Kidney (tissue), 14 donors: ENCODE measurements around the gene RNF32. TPM values are rescaled to one million over a fixed set of nuclear protein-coding genes. Genes with fewer than 3 reads are reported as not detected.
"Not testable (repeated sequence)": the region's sequence is repeated elsewhere in the genome, so short reads cannot be mapped to it uniquely, and the experiment has no call there.

Experiments used
- DNase-seq, 5 donors: peaks; one replicate each; pipeline ENCODE4 v3.0.0-alpha.2; 2013 to 2020
- FAIRE-seq: peaks from 2 replicates; lab custom pipeline; 2012; peaks lifted over from hg19 to GRCh38; lab: Jason Lieb, UNC
- H3K27ac ChIP-seq, 2 donors: one replicate each; pipeline ENCODE4 v1.7.0; 2013; ENCODE audit warnings: low read depth in 2 of 2, low read length in 2 of 2, inconsistent platforms in 1 of 2
- H3K27me3 ChIP-seq: one replicate; pipeline ENCODE4 v1.7.1; 2013; ENCODE audit warnings: low read length, inconsistent platforms; ENCODE audit not compliant: control insufficient read depth, insufficient read depth
- H3K36me3 ChIP-seq, 3 donors: one replicate each; pipeline versions ENCODE4 v1.7.0 to v1.7.1; 2013; ENCODE audit warnings: low read length in 3 of 3, control low read depth in 1 of 3, inconsistent platforms in 1 of 3; ENCODE audit not compliant: insufficient read depth in 3 of 3, control insufficient read depth in 2 of 3
- H3K4me1 ChIP-seq, 3 donors: one replicate each; pipeline versions ENCODE4 v1.7.0 to v1.7.1; 2013; ENCODE audit warnings: low read length in 3 of 3, inconsistent platforms in 1 of 3, low read depth in 1 of 3; ENCODE audit not compliant: control insufficient read depth in 2 of 3, insufficient read depth in 2 of 3
- H3K4me3 ChIP-seq, 3 donors: one replicate each; pipeline versions ENCODE4 v1.7.0 to v1.8.1; 2013; ENCODE audit warnings: low read length in 3 of 3, control low read depth in 1 of 3, inconsistent platforms in 1 of 3
- H3K9ac ChIP-seq, 3 donors: one replicate each; pipeline versions ENCODE4 v1.7.0 to v1.7.1; 2013; ENCODE audit warnings: low read length in 3 of 3, control low read depth in 1 of 3, inconsistent platforms in 1 of 3
- H3K9me3 ChIP-seq, 3 donors: one replicate each; pipeline versions ENCODE4 v1.7.0 to v1.7.1; 2013; ENCODE audit warnings: low read length in 3 of 3, control low read depth in 1 of 3, inconsistent platforms in 1 of 3; ENCODE audit not compliant: control insufficient read depth in 2 of 3, insufficient read depth in 1 of 3
- CTCF ChIP-seq: IDR thresholded peaks from 3 replicates; pipeline ENCODE4 v1.5.1; 2012; ENCODE audit warnings: mild to moderate bottlenecking, moderate library complexity, borderline replicate concordance; ENCODE audit not compliant: insufficient read depth; ENCODE audit errors: extremely low read depth
- intact Hi-C: fragments of 100-400 bp; cut with DNase I; formaldehyde crosslinking; loops from one replicate; pipeline ENCODE4 v1.11.1; 2022
- polyA plus RNA-seq: library from polyadenylated mRNA; stranded (reverse); fragments of 350-450 nt; fragmentation: Illumina TruSeq; extraction: RNeasy Lipid Tissue Mini Kit (QIAGEN cat#74804); gene quantifications from one replicate; pipeline ENCODE4 v1.2.3, GENCODE V29; 2014; ENCODE audit warnings: low read depth, low replicate concordance; ENCODE audit not compliant: insufficient read depth
- total RNA-seq: library from RNA; stranded (reverse); fragmentation: NEBNext Ultra II Directional; extraction: Animal tissue kit (Norgen Biotek cat#: 25700); gene quantifications from one replicate; pipeline ENCODE4 v1.2.1, GENCODE V29; 2021
- donor health status: control.
- donor health status: control.
- donor health status: control.
- donor health status: control.
- donor health status: control.
- donor health status: DM: yes; HTN: yes; CAD: no.
- donor health status: Normal renal cell carcinoma (clear cell type).

The RNF32 gene
- total and polyA plus RNA-seq, 2 donors from 2014 or later, result 1.6 to 2.7 TPM

GRCh38 chr7:156629873-156630272 is 10.7 kb upstream of the RNF32 start:
- TF ChIP-seq CTCF, result no peak
- Histone ChIP-seq H3K36me3 (no peaks in the 10 kb centered on the region), H3K4me3 (no peak overlapping the region), H3K27ac (no peak overlapping the region), H3K4me1 (peaks cover 0 to 5% (median 0%) of the 10 kb centered on the region in 3 donors), H3K9me3 (peaks cover 0 to 13% (median 0%) of the 10 kb centered on the region in 3 donors), H3K27me3 (no peaks in the 10 kb centered on the region), H3K9ac (no peak overlapping the region)
- no peak for DNase-seq
- FAIRE-seq, result no peak
- intact Hi-C loops, result no loop called here

GRCh38 chr7:156634117-156634516 is 6.5 kb upstream of the RNF32 start:
- Histone ChIP-seq H3K36me3 (no peaks in the 10 kb centered on the region), H3K27me3 (no peaks in the 10 kb centered on the region), H3K9me3 (peaks cover 0 to 6% (median 0%) of the 10 kb centered on the region in 3 donors), H3K9ac (no peak overlapping the region), H3K4me3 (no peak overlapping the region), H3K27ac (no peak overlapping the region), H3K4me1 (no peaks in the 10 kb centered on the region)
- no peak for TF ChIP-seq CTCF
- intact Hi-C loops, result no loop called here
- DNase-seq (no peak), FAIRE-seq (no peak)

GRCh38 chr7:156635529-156636385 is 4.8 kb upstream of the RNF32 start:
- TF ChIP-seq CTCF, result no peak
- peaks cover 0 to 9% (median 0%) of the 10 kb centered on the region in 3 donors for H3K9me3 ChIP-seq
- intact Hi-C loops, result no loop called here
- H3K4me3 ChIP-seq, result no peak overlapping the region
- H3K4me1 ChIP-seq, result peaks cover 0 to 6% (median 4%) of the 10 kb centered on the region in 3 donors
- H3K36me3 ChIP-seq, result no peaks in the 10 kb centered on the region
- no peak overlapping the region for H3K9ac ChIP-seq
- DNase-seq, result no peak
- H3K27me3 ChIP-seq, result no peaks in the 10 kb centered on the region
- no peak overlapping the region for H3K27ac ChIP-seq
- FAIRE-seq, result no peak

GRCh38 chr7:156637093-156637492 is 3.5 kb upstream of the RNF32 start:
- peaks cover 0 to 10% (median 4%) of the 10 kb centered on the region in 3 donors for H3K4me1 ChIP-seq
- FAIRE-seq, H3K9ac ChIP-seq, H3K27ac ChIP-seq, H3K36me3 ChIP-seq, H3K9me3 ChIP-seq, intact Hi-C loops, H3K27me3 ChIP-seq, DNase-seq, H3K4me3 ChIP-seq: not testable (repeated sequence)
